Kidney glomerular epithelial cell (primary cell): ENCODE measurements around the gene PRR23E.

Experiments used
- DNase-seq: peaks from one replicate; lab custom pipeline; 2025; lab: John Stamatoyannopoulos, UW

Gene PRR23E

DNA sequence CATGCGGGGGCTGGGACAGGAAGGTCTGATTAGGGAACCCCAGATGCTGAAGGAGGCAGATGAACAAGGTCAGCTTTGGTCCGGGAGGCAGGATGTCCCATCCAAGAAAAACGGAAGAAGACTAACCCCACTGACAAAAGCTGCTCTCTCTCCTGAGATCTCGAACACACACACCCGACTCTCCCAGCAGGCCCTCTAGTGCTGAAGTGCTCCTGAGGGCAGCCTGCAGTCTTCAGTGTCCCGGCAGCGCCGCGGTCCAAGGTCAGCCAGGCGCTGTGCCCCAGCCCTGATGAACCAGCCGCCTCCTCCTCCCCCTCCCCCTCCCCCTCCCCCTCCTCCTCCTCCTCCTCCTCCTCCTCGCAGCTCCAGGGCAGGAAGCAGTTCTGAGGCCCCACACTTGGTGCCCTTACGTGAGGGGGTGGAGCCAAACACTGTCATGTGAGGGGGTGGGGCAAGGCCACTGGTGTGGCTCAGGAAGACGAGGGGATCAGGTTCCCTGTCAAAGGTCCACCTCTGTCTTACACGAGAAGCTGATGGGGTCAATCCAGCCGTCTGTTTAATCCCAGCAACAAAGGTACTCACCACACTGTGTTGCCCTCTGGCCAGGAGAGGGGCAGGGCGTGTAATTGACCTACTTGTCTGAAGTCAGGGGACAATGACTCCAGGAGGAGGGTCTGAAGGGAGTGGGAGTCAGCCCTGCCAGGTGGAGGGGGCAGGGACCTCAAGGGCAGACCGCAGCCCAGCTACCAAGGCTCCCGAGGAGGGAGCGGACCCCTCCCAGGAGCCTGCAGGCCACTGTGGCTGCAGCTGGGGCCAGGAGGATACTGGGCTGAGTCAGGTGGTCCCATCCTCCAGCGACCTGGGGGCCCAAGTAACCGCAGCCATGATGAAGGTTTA lies 34.3 kb downstream of the PRR23E start:
- no peak for DNase-seq

DNA sequence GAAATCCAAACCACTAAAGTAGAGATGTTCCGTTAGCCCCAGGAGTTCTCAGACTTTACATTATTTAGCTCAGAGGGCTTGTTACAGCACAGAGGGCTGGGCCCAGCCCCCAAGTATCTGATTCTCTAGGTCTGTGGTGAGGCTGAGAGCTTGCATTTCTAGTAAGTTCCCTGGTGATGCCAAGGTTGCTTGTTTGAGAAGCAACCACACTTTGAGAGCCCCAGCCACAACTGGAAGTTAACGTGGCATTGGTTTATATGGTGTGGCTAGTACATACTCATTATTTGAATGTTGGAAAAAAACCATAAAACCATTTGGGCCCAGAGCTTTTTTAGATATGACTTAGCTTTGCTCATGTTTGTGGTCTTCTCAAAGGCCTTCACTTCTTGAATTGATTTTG lies 35.9 kb downstream of the PRR23E start:
- no peak for DNase-seq

DNA sequence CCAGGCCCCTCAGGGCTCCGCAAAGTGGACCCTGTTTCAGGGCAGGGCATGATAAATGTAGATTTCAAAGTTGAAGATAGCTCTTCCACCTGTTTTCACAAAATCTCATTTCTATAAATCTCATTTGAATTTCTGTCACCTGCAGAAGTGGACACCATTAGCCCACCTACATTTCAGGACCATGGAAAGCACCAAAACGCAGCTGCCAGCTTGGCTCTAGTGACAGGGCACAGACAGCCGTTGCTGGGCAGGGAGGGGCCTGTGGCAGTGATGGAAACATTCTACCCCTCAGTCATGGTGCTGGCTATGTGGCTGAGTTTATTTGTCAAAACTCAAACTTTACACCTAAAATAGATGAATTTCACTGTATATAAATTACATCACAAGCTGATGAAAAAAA lies 40.4 kb downstream of the PRR23E start:
- DNase-seq, result peak; percentile 2

DNA sequence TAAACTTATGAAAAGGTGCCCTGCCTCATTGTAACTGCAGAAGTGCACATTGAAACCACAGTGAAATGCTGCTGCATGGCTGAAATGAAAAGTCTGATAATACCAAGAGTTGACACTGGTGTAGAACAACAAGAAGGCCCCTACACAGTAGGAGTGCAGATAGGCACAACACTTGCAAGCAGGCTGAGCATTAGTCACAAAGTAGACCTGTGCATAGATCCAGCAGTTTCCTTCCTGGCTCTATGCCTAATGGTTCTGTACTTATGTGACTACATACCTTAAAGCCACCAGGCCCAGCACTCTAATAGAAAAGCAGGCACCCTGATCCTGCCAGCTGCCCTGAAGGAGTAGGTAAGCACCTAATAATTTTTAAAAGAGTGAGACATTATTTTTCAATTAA lies 41.8 kb downstream of the PRR23E start:
- DNase-seq, result no peak

DNA sequence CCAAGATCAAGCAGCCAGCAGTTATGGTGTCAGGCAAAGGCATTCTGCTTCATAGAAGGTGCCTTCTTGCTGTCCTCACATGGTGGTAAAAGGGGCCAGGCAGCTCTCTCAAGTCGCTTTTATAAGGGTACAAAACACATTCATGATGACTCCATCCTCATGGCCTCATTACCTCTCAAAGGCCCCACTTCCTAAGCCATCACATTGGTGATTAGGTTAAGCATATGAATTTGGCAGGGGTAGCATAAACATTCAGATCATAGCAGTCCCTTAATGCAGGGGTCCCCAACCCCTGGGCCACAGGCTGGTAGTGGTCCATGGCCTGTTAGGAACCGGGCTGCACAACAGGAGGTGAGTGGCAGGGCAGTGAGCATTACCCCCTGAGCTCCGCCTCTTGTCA lies 42.8 kb downstream of the PRR23E start:
- no peak for DNase-seq

DNA sequence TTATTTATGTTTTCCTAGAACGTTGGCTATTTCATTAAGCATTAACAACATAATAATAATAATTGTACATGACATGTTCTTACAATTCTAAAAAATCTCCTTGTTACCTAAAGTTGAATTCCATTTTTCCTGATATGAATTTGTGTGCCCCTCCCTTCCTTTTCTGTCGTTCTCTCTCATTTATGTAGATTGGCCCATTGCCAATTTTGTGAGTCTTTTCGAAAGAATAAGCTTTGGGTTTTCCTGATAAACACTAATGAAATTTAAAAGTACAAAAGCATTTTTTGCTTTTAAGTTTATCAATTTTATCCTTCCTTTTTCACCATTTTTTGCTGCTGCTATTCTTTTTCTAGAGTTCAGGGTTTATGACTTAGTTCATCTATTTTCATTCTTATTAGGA lies 44.9 kb downstream of the PRR23E start:
- DNase-seq, result no peak

DNA sequence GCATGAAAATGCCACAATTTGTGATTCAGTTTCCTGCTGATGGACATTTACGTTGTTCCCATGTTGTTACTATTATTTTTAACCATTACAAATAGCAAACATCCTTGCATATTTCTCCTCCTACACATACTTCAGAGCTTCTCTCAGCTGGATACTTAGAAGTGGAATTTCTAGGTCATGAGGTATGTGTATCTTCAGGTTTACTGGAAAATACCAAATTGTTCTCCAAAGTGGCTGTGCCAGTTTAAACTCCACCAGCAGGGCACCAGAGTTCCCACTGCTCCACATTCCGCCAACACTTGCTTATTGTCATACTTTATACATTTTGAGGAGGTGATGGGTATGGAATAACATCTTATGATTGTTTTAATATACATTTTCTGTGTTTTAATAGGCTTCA lies 45.7 kb downstream of the PRR23E start:
- DNase-seq, result peak; percentile 63

DNA sequence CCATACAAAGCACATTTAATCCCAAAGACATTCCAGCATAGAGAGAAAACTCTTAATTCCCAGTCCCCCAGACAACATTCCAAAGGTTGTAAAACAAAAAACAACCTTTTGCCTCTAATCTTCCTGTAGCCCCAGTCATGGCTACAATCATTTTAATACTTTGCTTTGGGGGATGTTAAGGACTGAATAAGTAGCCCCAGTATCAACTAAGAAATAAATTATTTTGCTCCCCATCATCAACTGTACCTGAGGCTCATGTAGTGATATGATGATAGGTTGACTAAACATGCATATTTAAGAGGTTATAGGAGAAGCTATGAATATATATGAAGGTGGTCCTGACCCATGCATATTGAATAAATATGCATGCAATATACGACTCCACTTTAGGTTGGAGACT lies 54.4 kb downstream of the PRR23E start:
- no peak for DNase-seq
